ENCODE results near the gene FAM9C. TPM values are rescaled to one million over a fixed set of nuclear protein-coding genes. Genes with fewer than 3 reads are reported as not detected.
"Not testable (repeated sequence)": the region's sequence is repeated elsewhere in the genome, so short reads cannot be mapped to it uniquely, and the experiment has no call there.

The FAM9C gene
- total RNA-seq, 2 donors from 2014 or later: not detected

DNA sequence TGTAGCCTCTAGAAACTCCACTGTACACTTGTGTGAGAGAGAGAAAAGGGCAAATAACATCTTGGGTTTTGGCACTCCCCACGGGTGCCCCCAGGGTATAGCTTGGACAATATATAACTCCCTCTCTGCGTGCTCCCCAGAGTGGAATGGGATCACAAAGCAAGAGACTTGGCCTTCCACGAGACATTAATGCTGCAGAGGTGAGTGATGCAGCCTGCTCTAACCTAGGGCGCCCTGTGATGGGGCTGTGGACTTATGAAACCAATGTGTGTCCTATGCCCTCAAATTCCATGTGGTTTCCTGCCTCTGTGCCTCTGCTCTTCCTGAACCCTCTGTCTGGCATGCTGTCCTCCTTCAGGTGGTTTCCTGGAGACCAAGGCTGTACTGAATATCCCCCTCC, 22.0 kb upstream of the FAM9C start:
- Mint-ChIP-seq H3K27me3 (no peaks in the 10 kb centered on the region), H3K4me1 (peaks cover 4% of the 10 kb centered on the region), H3K36me3 (ENCODE audit: low read depth) (peaks cover 3% of the 10 kb centered on the region), H3K4me3 (peak overlapping the region; percentile 33), H3K27ac (no peak overlapping the region)
- ATAC-seq (no peak), DNase-seq (no peak)
- H3K9me3 ChIP-seq (ENCODE audit: control insufficient read depth, low read length, poor library complexity, severe bottlenecking): peaks cover 6% of the 10 kb centered on the region

DNA sequence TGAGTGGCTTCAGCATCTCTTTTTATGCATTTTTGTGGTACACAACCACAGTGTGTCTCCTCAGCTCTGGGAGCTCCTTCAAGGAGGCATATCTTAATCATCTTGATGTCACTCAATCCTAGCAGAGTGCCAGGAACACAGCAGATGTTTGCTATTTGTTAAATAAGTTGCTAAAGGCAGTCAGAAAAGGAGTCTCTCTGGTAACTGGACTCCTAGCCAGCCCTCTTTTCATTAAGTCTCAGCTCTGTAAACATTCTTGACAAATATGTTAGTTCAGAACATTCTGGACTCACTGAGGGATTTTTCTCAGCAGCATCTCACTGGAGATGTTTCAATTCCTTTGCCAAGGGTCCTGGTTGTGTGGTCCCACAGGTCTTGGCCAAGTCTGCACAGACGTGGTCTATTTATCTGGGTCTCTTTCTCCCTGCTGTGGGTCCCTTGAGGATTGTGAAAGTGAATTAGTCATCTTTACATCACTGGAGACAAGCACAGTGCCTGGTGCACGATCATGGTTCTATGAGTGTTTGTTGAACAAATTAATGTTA, 20.3 kb upstream of the FAM9C start:
- Mint-ChIP-seq H3K4me1 (peaks cover 8% of the 10 kb centered on the region), H3K27me3 (no peaks in the 10 kb centered on the region), H3K27ac (no peak overlapping the region), H3K4me3 (no peak overlapping the region), H3K36me3 (ENCODE audit: low read depth) (peaks cover 3% of the 10 kb centered on the region)
- H3K9me3 ChIP-seq (ENCODE audit: control insufficient read depth, low read length, poor library complexity, severe bottlenecking): peaks cover 4% of the 10 kb centered on the region
- DNase-seq (no peak), ATAC-seq (no peak)

GRCh38 chrX:13063124-13063523, 18.7 kb upstream of the FAM9C start:
- H3K4me3 Mint-ChIP-seq; H3K4me1 Mint-ChIP-seq; H3K27me3 Mint-ChIP-seq; H3K27ac Mint-ChIP-seq; H3K36me3 Mint-ChIP-seq (ENCODE audit: low read depth); H3K9me3 ChIP-seq (ENCODE audit: control insufficient read depth, low read length, poor library complexity, severe bottlenecking); DNase-seq; ATAC-seq: not testable (repeated sequence)

DNA sequence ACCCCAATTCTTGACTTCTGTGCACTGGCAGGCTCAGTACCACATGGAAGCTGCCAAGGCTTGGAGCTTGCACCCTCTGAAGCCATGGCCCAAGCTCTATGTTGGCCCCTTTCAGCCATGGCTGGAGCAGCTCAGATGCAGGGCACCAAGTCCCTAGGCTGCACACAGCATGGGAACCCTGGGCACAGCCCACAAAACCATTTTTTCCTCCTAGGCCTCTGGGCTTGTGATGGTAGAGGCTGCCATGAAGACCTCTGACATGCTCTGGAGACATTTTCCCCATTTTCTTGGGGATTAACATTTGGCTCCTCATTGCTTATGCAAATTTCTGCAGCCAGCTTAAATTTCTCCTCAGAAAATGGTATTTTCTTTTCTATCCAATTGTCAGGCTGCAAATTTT, 17.9 kb upstream of the FAM9C start:
- H3K27me3 Mint-ChIP-seq; H3K36me3 Mint-ChIP-seq (ENCODE audit: low read depth); ATAC-seq; H3K4me3 Mint-ChIP-seq; DNase-seq; H3K9me3 ChIP-seq (ENCODE audit: control insufficient read depth, low read length, poor library complexity, severe bottlenecking); H3K27ac Mint-ChIP-seq; H3K4me1 Mint-ChIP-seq: not testable (repeated sequence)

DNA sequence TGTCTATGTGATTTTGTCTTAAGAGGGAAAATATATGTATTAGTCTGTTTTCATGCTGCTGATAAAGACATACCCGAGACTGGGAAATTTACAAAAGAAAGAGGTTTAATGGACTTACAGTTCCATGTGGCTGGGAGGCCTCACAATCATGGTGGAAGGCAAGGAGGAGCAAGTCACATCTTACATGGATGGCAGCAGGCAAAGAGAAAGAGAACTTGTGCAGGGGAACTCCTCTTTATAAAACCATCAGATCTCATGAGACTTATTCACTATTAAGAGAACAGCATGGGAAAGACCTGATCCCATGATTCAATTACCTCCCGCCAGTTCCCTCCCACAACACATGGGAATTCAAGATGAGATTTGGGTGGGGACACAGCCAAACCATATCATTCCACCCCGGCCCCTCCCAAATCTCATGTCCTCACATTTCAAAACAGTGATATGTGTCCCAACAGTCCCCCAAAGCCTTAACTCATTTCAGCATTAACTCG, 16.8 kb upstream of the FAM9C start:
- DNase-seq; ATAC-seq; H3K27me3 Mint-ChIP-seq; H3K4me3 Mint-ChIP-seq; H3K9me3 ChIP-seq (ENCODE audit: control insufficient read depth, low read length, poor library complexity, severe bottlenecking); H3K4me1 Mint-ChIP-seq; H3K36me3 Mint-ChIP-seq (ENCODE audit: low read depth): not testable (repeated sequence)
- H3K27ac Mint-ChIP-seq: peak overlapping the region; percentile 61

GRCh38 chrX:13059637-13060499, 15.4 kb upstream of the FAM9C start:
- Mint-ChIP-seq H3K4me3 (no peak overlapping the region), H3K27ac (peak overlapping the region; percentile 61), H3K27me3 (no peaks in the 10 kb centered on the region), H3K36me3 (ENCODE audit: low read depth) (no peaks in the 10 kb centered on the region), H3K4me1 (peaks cover 13% of the 10 kb centered on the region)
- no peak for DNase-seq
- H3K9me3 ChIP-seq (ENCODE audit: control insufficient read depth, low read length, poor library complexity, severe bottlenecking): no peaks in the 10 kb centered on the region
- ATAC-seq: no peak

- H3K36me3 Mint-ChIP-seq (ENCODE audit: low read depth): no peaks in the 10 kb centered on the region
- H3K27ac Mint-ChIP-seq: peak overlapping the region; percentile 57
- H3K9me3 ChIP-seq (ENCODE audit: control insufficient read depth, low read length, poor library complexity, severe bottlenecking): no peaks in the 10 kb centered on the region
- no peaks in the 10 kb centered on the region for H3K27me3 Mint-ChIP-seq
- ATAC-seq (no peak), DNase-seq (no peak)
- H3K4me1 Mint-ChIP-seq: peaks cover 22% of the 10 kb centered on the region
- no peak overlapping the region for H3K4me3 Mint-ChIP-seq
Measured at GRCh38 chrX:13055486-13055885, 11.1 kb upstream of the FAM9C start.

DNA sequence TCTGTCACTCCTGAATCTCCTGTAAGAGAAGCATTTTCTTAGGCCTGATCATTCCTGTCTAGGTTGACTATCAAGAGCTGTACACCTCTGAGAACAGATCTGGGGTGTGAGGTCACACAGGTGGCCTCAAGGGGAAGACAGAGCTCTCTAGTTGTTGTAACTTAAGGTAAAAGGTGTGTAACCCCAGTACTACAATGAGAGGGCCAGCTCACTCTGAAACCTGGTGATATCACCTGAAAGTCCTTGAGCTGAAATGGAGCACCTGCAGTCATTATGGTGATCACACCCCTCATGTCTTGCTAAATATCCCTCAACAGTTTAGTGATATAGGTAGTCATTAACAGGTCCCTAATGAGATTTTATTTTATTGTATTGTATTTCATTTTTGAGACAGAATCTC, 8.8 kb upstream of the FAM9C start:
- no peaks in the 10 kb centered on the region for H3K9me3 ChIP-seq (ENCODE audit: control insufficient read depth, low read length, poor library complexity, severe bottlenecking)
- Mint-ChIP-seq H3K4me1 (peaks cover 30% of the 10 kb centered on the region), H3K4me3 (no peak overlapping the region)

DNA sequence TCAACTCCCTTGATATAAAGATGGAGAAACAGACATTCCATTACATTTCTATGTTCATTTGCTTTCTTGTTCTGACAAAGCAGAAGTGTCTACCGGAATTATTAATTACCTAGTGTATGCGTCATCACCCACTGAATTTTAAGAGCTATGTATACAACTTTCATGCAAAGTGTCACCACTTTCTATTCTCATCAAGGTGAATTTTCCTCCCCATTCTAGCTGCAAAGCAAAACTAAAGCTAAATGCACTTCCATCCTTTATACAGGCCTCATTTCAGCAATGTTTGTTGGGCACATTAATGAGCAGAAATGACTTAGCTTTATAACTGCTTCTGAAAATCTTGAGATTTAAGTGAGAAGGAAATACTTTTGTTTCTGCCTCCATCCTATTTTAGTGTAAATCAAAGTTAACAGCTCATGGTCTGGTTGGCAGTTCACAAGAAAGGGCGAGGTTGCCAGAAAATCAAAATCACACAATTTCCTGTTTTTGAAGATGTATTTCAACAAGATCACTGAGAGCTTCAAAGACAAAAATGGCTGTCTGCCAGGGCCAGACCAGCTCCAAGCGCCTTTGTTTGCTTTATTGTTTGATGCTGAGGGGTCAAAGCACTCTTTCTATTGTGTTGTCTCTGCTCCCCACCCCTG, 7.2 kb upstream of the FAM9C start:
- Mint-ChIP-seq H3K36me3 (ENCODE audit: low read depth) (no peaks in the 10 kb centered on the region), H3K27me3 (no peaks in the 10 kb centered on the region), H3K27ac (peak overlapping the region; percentile 88), H3K4me3 (peak overlapping the region; percentile 49), H3K4me1 (peaks cover 30% of the 10 kb centered on the region)
- ATAC-seq: peak; percentile 78
- peak in 1 of 3 donors; percentile 6 for DNase-seq
- H3K9me3 ChIP-seq (ENCODE audit: control insufficient read depth, low read length, poor library complexity, severe bottlenecking): no peaks in the 10 kb centered on the region

More for the DNA sequence above, 8.8 kb upstream of the FAM9C start:
- peak overlapping the region; percentile 88 for H3K27ac Mint-ChIP-seq
- ATAC-seq (no peak), DNase-seq (no peak)
- no peaks in the 10 kb centered on the region for H3K27me3 Mint-ChIP-seq
- no peaks in the 10 kb centered on the region for H3K36me3 Mint-ChIP-seq (ENCODE audit: low read depth)

DNA sequence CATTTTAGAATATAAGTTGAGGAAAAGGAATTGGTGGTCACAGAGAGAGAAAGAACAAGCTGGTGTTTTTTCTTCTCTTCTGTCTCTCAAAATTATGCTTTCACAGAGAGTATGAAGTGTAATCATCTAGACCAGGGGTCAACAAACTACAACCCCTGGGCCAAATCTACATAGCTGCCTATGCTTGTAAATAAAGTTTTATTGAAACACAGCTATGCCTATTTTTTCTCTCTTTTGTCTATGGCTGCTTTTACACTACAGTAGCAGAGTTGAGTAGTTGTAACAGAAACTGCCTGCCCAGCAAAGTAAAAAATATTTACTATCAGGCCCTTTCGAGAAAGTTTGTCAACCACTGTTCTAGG, 6.7 kb upstream of the FAM9C start:
- Mint-ChIP-seq H3K36me3 (ENCODE audit: low read depth) (no peaks in the 10 kb centered on the region), H3K4me1 (peaks cover 28% of the 10 kb centered on the region), H3K4me3 (peak overlapping the region; percentile 49), H3K27me3 (no peaks in the 10 kb centered on the region), H3K27ac (peak overlapping the region; percentile 88)
- ATAC-seq: no peak
- H3K9me3 ChIP-seq (ENCODE audit: control insufficient read depth, low read length, poor library complexity, severe bottlenecking): no peaks in the 10 kb centered on the region
- DNase-seq: no peak

DNA sequence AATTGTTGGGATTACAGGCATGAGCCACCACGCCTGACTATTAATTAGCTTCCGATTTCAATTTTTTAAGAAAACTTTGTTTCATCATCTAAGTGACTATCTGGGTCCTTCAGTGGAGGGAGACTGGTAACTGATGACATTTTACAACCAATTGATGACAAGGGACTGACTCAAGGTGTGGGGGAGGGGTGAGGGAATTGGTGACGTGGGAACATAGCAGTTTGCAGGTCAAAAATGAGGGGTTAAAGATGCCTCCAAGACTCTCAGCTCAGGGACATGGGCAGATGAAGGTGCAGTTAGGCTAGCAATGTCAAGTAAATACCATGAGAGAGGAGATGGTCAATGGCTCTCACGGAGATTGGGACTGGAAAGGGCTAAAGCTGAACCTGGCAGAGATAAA, 5.7 kb upstream of the FAM9C start:
- H3K9me3 ChIP-seq (ENCODE audit: control insufficient read depth, low read length, poor library complexity, severe bottlenecking): no peaks in the 10 kb centered on the region
- no peak for DNase-seq
- H3K4me1 Mint-ChIP-seq: peaks cover 27% of the 10 kb centered on the region

DNA sequence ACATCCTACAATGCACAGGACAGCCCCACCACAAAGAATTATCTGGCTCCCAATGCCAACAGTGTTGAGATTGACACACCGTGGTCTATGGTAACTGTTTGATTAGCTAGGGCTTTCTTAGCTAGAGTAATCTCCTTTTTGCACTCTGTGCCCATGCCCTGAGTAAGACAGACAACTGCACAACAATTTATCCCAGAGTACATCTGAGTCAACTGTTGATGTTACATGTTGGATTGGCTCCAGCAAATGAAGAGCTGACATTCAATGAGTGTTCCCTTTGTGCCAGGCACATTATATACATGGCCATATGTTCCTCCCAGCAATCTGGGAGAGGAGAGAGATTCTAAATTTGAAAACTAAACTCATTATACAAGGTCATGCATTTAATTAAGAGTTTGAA, 3.9 kb upstream of the FAM9C start:
- no peaks in the 10 kb centered on the region for H3K27me3 Mint-ChIP-seq

More for the DNA sequence above, 5.7 kb upstream of the FAM9C start:
- Mint-ChIP-seq H3K27me3 (no peaks in the 10 kb centered on the region), H3K27ac (peak overlapping the region; percentile 88), H3K36me3 (ENCODE audit: low read depth) (no peaks in the 10 kb centered on the region), H3K4me3 (peak overlapping the region; percentile 10)
- no peak for ATAC-seq

GRCh38 chrX:13047759-13048158, 3.3 kb upstream of the FAM9C start:
- Mint-ChIP-seq H3K36me3 (ENCODE audit: low read depth) (no peaks in the 10 kb centered on the region), H3K27ac (peak overlapping the region; percentile 79), H3K4me1 (peaks cover 23% of the 10 kb centered on the region), H3K4me3 (peak overlapping the region; percentile 12), H3K27me3 (no peaks in the 10 kb centered on the region)
- DNase-seq (no peak), ATAC-seq (no peak)
- no peaks in the 10 kb centered on the region for H3K9me3 ChIP-seq (ENCODE audit: control insufficient read depth, low read length, poor library complexity, severe bottlenecking)

More for the DNA sequence above, 3.9 kb upstream of the FAM9C start:
- H3K9me3 ChIP-seq (ENCODE audit: control insufficient read depth, low read length, poor library complexity, severe bottlenecking): no peaks in the 10 kb centered on the region
- DNase-seq (no peak), ATAC-seq (no peak)
- Mint-ChIP-seq H3K27ac (peak overlapping the region; percentile 79), H3K36me3 (ENCODE audit: low read depth) (no peaks in the 10 kb centered on the region), H3K4me3 (peak overlapping the region; percentile 12), H3K4me1 (peaks cover 23% of the 10 kb centered on the region)

Data from T-helper 17 cell (primary cell).